Measurements from ENCODE around the gene IGFBP6. TPM values are rescaled to one million over a fixed set of nuclear protein-coding genes. Genes with fewer than 3 reads are reported as not detected.

Gene IGFBP6
- total and polyA plus RNA-seq, 12 donors, result 27.0 to 182 (median 41.0) TPM

DNA sequence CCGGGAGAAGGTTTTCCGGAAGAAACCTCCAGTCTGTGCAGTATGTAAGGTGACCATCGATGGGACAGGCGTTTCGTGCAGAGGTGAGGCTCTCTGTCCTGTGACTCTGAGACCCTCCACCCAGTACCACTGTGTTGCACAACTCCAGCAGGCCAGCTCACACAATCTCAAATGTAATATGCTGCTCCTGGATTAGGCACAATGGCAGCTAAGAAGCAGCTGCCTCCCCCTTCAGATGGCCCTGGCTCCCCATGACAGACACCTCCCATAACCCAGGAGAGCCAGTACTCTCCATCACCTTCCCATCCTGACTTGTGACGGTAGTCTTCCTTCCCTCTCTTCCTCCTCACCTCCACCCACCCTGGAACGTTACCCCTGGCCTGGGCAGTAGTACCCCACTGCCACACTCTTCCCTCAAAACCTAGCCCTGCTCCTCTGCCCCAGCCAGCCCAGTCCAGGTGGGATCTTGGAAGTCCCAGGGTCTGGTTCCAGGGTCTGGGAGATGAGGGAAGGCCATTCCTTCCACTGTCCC is 45.5 kb upstream of the IGFBP6 start:
- TF ChIP-seq, protein P1, sequence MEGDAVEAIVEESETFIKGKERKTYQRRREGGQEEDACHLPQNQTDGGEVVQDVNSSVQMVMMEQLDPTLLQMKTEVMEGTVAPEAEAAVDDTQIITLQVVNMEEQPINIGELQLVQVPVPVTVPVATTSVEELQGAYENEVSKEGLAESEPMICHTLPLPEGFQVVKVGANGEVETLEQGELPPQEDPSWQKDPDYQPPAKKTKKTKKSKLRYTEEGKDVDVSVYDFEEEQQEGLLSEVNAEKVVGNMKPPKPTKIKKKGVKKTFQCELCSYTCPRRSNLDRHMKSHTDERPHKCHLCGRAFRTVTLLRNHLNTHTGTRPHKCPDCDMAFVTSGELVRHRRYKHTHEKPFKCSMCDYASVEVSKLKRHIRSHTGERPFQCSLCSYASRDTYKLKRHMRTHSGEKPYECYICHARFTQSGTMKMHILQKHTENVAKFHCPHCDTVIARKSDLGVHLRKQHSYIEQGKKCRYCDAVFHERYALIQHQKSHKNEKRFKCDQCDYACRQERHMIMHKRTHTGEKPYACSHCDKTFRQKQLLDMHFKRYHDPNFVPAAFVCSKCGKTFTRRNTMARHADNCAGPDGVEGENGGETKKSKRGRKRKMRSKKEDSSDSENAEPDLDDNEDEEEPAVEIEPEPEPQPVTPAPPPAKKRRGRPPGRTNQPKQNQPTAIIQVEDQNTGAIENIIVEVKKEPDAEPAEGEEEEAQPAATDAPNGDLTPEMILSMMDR (IDR thresholded peaks at IDR 0.05), result no peak
- intact Hi-C loops (cut with DNase I), result loop anchor here in 1 of 10 donors (2.0 kb wide), 1 partner anchor 27 kb away; the partner anchor contains the start of gene SPRYD3
- peaks cover 40 to 94% (median 77%) of the 10 kb centered on the region in 9 donors for H3K4me1 ChIP-seq
- no peaks in the 10 kb centered on the region for H3K9me3 ChIP-seq
- peak overlapping the region; percentile 95 to 100 (median 100) for H3K27ac ChIP-seq
- ATAC-seq (no peak), DNase-seq (no peak)
- H3K36me3 ChIP-seq, result peaks cover 0 to 46% (median 19%) of the 10 kb centered on the region in 9 donors
- WGBS, 2 donors, result 30 to 45% methylated on average over 7 of the region's 7 CpGs
- H3K4me3 ChIP-seq, result peak overlapping the region; percentile 61 to 92 (median 75)
- no peaks in the 10 kb centered on the region for H3K27me3 ChIP-seq

DNA sequence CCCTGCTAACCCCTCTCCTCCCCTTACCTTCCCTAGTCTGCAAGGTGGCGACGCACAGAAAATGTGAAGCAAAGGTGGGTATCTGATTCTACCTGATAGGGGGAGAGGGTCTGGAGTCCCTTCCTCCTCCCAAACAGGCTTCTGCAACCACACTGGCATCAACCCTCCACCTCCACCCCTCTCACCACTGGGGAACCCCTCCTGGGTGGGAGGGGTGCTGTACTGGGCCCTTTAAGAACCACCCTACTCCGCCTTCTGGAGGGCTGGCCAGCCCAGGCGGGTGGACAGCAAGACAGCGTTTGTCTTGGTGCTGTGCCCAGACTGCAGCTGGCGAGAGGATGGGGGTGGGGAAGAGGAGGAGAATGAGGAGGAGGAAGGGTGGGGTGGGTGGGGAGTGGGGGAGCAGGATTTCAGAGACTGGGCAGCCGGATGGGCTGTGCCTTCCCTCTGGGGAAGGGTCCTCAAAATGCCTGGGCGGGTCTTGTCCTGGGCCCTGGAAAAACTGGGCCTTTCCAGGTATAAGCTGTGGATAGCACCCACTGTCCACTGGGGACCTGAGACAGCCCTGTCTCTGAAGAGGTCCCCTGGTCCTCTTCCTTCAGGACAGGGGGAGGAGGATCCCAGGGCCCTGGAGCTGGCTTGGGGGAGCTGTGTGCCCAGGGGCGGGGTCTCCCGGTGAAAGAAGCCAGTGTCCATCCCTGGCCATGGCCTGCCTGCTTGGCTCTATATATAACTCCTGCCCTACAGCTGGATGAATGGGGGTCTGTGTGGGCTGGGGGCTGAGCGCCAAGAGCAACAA is 44.8 kb upstream of the IGFBP6 start:
- peak; percentile 93 to 94 for DNase-seq
- peak; percentile 25 to 54 (median 40) for ATAC-seq
- peak overlapping the region; percentile 95 to 100 (median 100) for H3K27ac ChIP-seq
- H3K4me1 ChIP-seq, result peaks cover 40 to 99% (median 78%) of the 10 kb centered on the region in 9 donors
- H3K27me3 ChIP-seq, result no peaks in the 10 kb centered on the region
- peaks cover 3 to 52% (median 26%) of the 10 kb centered on the region in 9 donors for H3K36me3 ChIP-seq
- intact Hi-C loops (cut with DNase I), result loop anchor here in 1 of 10 donors (2.0 kb wide), 1 partner anchor 26 kb away; the partner anchor contains the start of gene SPRYD3
- TF ChIP-seq, protein P1 (IDR thresholded peaks at IDR 0.05), result no peak
- H3K4me3 ChIP-seq, result peak overlapping the region; percentile 61 to 92 (median 75)
- WGBS, 2 donors, result 24 to 29% methylated on average over 11 of the region's 11 CpGs
- no peaks in the 10 kb centered on the region for H3K9me3 ChIP-seq

DNA sequence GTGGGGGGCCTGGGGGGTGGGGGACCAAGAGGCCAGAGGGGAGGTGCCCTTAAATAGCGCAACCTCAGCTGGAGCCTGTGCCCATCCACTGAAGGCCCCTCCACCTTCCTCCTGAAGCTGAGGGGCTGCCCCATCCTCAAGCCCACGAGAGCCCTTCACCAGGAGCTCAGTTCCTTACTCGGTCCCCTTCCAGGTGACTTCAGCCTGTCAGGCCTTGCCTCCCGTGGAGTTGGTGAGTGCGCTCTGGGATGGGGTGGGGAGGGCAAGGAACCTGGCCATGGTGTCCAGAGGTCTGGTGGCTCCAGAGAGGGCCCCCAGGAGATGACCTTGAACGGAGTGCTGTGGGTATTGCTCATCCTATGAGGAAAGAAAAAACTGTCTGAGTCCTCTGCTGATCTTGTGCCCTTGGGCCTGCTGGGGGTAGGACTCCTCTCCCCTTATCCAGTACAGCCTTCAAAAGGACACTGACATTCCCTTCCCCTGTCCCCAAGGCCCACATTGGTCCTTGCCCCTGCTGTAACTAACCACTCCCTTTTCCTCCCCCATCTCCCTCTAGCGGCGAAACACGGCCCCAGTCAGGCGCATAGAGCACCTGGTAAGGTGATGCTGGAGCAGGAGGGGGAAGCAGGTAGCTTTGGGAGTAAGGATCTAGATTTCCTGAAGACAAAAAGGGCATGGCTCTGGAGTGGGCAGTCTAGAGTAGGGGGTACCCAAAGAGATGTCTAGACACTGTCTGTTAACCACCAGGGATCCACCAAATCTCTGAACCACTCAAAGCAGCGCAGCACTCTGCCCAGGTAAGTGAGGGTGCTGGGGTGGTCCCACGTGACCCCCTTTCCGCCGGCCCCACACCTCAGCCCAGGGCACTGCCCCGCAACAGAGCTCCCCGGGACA is 44.0 kb upstream of the IGFBP6 start:
- WGBS, 2 donors, result 38 to 44% methylated on average over 15 to 16 of the region's 16 CpGs
- Histone ChIP-seq H3K27ac (peak overlapping the region; percentile 95 to 100 (median 100)), H3K4me1 (peaks cover 35 to 99% (median 70%) of the 10 kb centered on the region in 9 donors), H3K9me3 (no peaks in the 10 kb centered on the region), H3K27me3 (no peaks in the 10 kb centered on the region), H3K36me3 (peaks cover 3 to 61% (median 28%) of the 10 kb centered on the region in 9 donors), H3K4me3 (peak overlapping the region; percentile 34 to 92 (median 74))
- TF ChIP-seq, protein P1 (IDR thresholded peaks at IDR 0.05), result peak; percentile 54 to 81 (median 64)
- intact Hi-C loops (cut with DNase I), result loop anchor here in 1 of 10 donors (2.0 kb wide), 1 partner anchor 25 kb away; the partner anchor contains the start of gene SPRYD3
- peak; percentile 57 to 76 for DNase-seq
- ATAC-seq, result peak; percentile 1 to 30 (median 12)

Data from heart right ventricle (tissue), 16 donors.